Large intestine (tissue), 3 donors: Measurements from ENCODE around the gene BABAM2. TPM values are rescaled to one million over a fixed set of nuclear protein-coding genes. Genes with fewer than 3 reads are reported as not detected.

Experiments used
- DNase-seq, 2 donors: peaks; one replicate each; pipeline versions ENCODE4 v3.0.0 to v3.0.0-alpha.2; 2013
- H3K27ac ChIP-seq: one replicate; pipeline ENCODE4 v1.5.1; 2013; ENCODE audit warnings: low read length
- H3K27me3 ChIP-seq: 2 replicates; pipeline ENCODE4 v1.6.1; 2013; ENCODE audit warnings: low read length; ENCODE audit not compliant: control insufficient read depth, insufficient read depth
- H3K36me3 ChIP-seq: 2 replicates; pipeline ENCODE4 v1.6.1; 2013; ENCODE audit warnings: low read length; ENCODE audit not compliant: control insufficient read depth, insufficient read depth
- H3K4me1 ChIP-seq: one replicate; pipeline ENCODE4 v1.6.1; 2013; ENCODE audit warnings: low read length; ENCODE audit not compliant: control insufficient read depth, insufficient read depth
- H3K4me3 ChIP-seq: one replicate; pipeline ENCODE4 v1.5.1; 2013; ENCODE audit warnings: low read length
- H3K9me3 ChIP-seq: one replicate; pipeline ENCODE4 v1.6.1; 2013; ENCODE audit warnings: mild to moderate bottlenecking, low read depth, low read length, moderate library complexity; ENCODE audit not compliant: control insufficient read depth
- WGBS: methylation state at CpG from one replicate; pipeline ENCODE4 v1.1.5; 2013; ENCODE audit warnings: low lambda C conversion rate; ENCODE audit not compliant: insufficient coverage; 5-methylcytosine and 5-hydroxymethylcytosine counted together
- polyA plus RNA-seq: library from polyadenylated mRNA; unstranded; fragments of 120-200 nt; gene quantifications from one replicate; pipeline ENCODE4 v1.2.1, GENCODE V29; 2013

Gene BABAM2
- polyA plus RNA-seq, 1 donor, result 32.0 TPM

DNA sequence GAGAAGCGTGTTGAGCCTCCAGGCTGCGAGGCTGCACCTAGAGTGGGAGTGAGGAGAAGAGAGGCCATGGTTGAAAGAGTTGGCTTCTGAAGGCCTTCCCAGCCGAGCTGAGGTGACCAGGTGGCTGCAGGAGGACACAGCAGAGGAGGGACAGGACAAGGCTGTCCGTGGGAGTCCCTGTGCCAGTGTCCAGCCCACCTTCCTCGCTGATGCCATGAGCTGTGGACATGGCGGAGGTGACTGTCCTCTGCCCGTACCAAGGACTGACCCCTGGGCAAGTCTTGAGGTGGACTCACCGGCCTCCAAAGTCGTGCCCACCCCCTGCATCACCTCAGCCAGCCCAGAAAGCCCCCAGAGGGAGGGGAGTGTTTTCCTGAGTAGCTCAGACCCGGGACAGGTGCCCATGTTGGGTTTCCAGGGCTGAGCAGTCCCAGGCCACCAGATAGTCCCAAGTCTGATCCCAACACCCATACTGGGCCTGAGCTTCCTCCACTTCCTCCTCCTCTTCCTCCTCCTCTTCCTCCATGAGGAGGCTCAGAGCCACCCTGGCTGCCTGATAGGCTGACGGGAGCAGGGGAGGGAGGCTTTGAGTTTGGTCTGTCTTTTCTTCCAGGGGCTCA is 459.1 kb downstream of the BABAM2 start:
- WGBS, result no CpG with 5 or more reads among the region's 11 CpGs
- DNase-seq, result no peak
- no peaks in the 10 kb centered on the region for H3K4me1 ChIP-seq
- no peaks in the 10 kb centered on the region for H3K36me3 ChIP-seq
- no peaks in the 10 kb centered on the region for H3K27me3 ChIP-seq
- H3K27ac ChIP-seq, result no peak overlapping the region
- H3K9me3 ChIP-seq, result no peaks in the 10 kb centered on the region
- no peak overlapping the region for H3K4me3 ChIP-seq

DNA sequence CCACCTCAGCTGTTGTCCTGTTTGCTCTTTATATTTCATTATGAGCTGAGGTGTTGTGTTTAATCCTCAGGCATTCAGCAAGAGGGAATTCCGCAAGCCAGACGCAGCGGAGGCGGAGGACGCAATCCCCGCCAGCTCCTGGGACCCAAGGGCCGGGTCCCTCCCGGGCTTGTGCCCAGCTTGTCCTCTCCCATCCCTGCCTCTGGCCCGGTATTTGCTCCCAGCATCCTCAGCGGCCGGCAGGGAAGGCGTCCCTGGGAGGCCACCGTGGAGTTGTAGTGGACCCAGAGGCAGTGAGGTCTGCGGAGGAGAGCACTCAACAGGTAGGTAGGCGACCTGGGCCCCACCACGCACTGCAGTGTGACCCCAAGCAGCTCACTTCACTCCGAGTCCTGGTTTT is 459.7 kb downstream of the BABAM2 start:
- no peaks in the 10 kb centered on the region for H3K27me3 ChIP-seq
- H3K4me3 ChIP-seq, result no peak overlapping the region
- no peak overlapping the region for H3K27ac ChIP-seq
- no peaks in the 10 kb centered on the region for H3K4me1 ChIP-seq
- H3K9me3 ChIP-seq, result no peaks in the 10 kb centered on the region
- no peak for DNase-seq
- H3K36me3 ChIP-seq, result no peaks in the 10 kb centered on the region
- WGBS, result no CpG with 5 or more reads among the region's 17 CpGs

DNA sequence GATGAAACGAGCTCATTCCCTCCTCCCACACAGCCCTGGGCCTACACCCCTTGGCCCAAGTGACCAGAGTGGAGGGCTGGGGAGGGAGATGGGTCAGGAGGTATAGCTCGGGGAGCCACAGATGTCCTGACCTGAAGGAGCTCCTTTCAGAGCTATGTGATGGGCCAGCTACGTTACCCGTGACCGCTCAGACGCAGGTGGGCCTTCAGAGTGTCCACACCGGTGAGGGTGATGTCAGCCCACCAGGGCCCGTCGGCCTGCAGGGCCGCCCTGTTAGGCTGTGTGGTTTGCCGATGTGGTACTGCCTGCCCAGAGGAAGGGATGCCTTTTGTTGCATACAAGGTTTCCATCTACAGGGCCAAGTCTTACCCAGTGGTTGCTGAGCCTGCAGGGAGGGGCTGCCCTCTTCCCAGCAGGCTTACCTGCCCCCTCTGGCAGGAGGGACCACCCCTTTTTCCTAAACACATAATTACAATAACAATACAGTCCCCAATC is 460.3 kb downstream of the BABAM2 start:
- Histone ChIP-seq H3K36me3 (no peaks in the 10 kb centered on the region), H3K4me3 (no peak overlapping the region), H3K9me3 (no peaks in the 10 kb centered on the region), H3K27me3 (no peaks in the 10 kb centered on the region), H3K4me1 (peaks cover 4% of the 10 kb centered on the region), H3K27ac (no peak overlapping the region)
- no peak for DNase-seq
- no CpG with 5 or more reads among the region's 11 CpGs for WGBS

DNA sequence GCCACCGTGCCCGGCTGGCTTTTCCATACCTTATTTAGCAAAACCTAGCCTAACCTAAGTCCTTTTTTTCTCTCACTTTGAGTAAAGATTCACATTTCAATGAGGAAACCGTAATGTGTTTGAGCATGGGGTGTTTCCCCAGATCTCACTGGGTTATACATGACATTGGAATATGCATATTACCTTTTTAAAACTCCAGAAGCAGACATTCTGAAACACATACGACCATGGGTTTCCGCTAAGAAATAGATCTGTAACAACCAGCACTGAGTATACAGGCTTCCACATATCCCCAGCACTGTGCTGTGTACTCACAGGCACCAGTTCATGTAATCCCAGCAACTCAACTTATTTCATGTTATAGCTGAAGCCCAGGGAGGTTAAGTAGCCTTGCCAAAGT is 461.1 kb downstream of the BABAM2 start:
- no peak for DNase-seq
- H3K27me3 ChIP-seq, result no peaks in the 10 kb centered on the region
- no CpG with 5 or more reads among the region's 5 CpGs for WGBS
- H3K9me3 ChIP-seq, result no peaks in the 10 kb centered on the region
- H3K36me3 ChIP-seq, result no peaks in the 10 kb centered on the region
- no peak overlapping the region for H3K27ac ChIP-seq
- H3K4me3 ChIP-seq, result no peak overlapping the region
- H3K4me1 ChIP-seq, result peaks cover 11% of the 10 kb centered on the region

DNA sequence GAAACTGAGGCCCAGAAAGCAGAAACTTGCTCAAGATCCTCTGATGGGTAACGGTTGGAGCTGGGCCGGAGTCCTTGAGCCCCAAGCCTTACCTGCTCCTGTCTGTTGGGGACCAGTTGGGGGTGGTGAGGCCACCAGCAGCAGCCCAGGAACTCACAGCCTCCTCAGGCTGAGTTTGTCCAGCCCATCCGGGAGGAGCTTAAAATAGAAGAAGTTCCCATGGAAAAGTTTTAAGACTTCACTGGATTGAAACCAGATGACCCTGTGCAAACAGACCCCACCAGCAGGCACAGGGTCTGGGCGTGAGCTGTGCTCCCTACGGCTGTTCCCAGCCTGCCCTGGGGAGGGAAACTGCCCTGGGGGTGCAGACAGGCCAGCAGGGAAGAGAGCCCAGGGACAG is 461.6 kb downstream of the BABAM2 start:
- Histone ChIP-seq H3K27ac (no peak overlapping the region), H3K4me3 (no peak overlapping the region), H3K27me3 (no peaks in the 10 kb centered on the region), H3K36me3 (no peaks in the 10 kb centered on the region), H3K4me1 (peaks cover 16% of the 10 kb centered on the region), H3K9me3 (no peaks in the 10 kb centered on the region)
- DNase-seq, result no peak
- WGBS, result no CpG with 5 or more reads among the region's 5 CpGs

DNA sequence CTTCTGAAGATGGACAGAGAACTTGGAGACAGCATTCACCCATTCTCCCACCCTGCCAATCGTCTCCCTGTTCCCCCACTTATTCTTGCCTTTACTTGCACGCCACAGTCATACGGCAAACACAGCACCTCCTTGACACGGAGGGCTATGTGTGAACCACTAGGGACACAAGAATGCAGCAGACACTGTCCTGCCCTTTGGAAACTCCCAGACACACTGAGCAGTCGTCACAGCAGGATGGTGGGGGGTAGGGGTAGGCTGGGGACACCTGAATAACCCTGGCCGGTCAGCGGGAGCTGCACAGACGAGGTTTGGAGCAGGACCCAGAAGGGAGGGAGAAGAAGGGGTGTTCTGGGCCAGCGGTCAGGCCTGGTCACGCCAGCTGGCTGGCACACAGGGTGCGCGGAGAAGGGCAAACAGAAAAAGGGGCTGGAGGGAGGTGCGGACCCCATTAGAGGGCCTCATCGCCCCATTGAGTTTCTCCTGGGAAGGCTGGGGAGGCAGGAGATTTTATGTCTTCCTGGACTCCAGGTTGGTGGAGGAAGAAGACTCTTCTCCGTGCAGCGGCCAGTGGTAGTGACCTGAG is 462.2 kb downstream of the BABAM2 start:
- Histone ChIP-seq H3K27ac (no peak overlapping the region), H3K4me3 (no peak overlapping the region), H3K4me1 (peaks cover 17% of the 10 kb centered on the region), H3K36me3 (no peaks in the 10 kb centered on the region), H3K27me3 (no peaks in the 10 kb centered on the region), H3K9me3 (no peaks in the 10 kb centered on the region)
- no peak for DNase-seq
- WGBS, result 95% methylated on average over 3 of the region's 16 CpGs

DNA sequence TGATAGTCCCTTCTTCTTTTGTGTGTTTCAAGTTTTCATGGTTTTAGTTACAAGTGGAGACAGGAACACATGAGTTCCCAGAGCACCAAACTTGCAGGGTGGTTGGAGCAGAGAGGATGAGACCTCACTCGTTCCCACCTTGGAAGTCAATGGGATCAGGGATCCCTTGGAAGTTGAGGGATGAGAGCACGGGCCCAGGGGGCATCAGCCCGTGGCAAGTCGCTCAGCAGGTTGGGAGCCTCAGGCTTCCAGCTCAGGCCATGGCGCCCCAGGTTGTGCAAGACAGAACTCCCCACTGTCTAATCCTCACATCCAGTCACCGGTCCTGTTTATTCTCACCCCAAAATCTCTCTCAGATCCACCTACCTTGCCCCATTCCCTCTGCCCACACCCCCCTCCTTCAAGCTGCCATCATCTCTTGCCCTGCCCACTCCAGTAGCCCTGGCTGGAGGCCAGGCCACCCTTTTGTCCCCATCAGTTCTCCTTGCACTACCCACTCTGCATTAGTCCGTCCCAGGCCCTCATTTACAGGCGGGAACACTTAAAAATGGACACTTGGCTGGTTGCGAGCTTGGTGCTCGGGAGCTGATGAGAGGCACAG is 464.5 kb downstream of the BABAM2 start:
- H3K4me1 ChIP-seq, result peaks cover 30% of the 10 kb centered on the region
- 94% methylated on average over 3 of the region's 10 CpGs for WGBS
- no peak overlapping the region for H3K4me3 ChIP-seq
- H3K9me3 ChIP-seq, result peaks cover 4% of the 10 kb centered on the region
- no peak overlapping the region for H3K27ac ChIP-seq
- H3K27me3 ChIP-seq, result no peaks in the 10 kb centered on the region
- DNase-seq, result no peak
- no peaks in the 10 kb centered on the region for H3K36me3 ChIP-seq

DNA sequence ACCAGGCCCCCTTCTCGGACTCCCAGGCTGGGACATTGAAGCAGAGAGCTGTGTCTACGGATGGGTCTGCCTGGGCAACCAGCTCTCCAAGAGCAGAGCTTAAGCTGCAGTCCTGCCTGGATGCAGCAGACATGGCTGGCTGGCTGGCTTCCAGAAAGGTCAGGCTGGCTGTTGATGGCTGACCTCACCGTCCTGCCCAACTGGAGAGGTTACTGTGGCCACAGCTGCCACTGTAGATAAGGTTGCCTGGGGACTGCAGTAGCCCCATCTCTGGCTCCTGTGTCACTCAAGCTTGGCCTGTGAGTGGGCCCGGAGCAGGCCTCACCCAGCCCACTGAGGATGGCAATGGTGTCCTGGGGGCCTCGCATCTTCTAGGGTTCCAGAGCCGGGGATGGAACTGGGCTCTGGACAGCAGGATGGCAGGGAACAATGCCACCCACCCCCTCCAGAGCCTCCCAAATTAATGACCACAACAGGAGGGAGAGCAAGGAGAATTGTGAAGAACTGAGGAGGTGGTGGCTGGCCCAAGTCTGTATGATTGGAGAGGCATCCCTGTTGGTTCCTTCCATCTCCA is 465.1 kb downstream of the BABAM2 start:
- Histone ChIP-seq H3K27me3 (no peaks in the 10 kb centered on the region), H3K9me3 (peaks cover 4% of the 10 kb centered on the region), H3K36me3 (no peaks in the 10 kb centered on the region), H3K4me3 (no peak overlapping the region), H3K27ac (peak overlapping the region; percentile 41), H3K4me1 (peaks cover 30% of the 10 kb centered on the region)
- DNase-seq, result no peak
- no CpG with 5 or more reads among the region's 6 CpGs for WGBS

DNA sequence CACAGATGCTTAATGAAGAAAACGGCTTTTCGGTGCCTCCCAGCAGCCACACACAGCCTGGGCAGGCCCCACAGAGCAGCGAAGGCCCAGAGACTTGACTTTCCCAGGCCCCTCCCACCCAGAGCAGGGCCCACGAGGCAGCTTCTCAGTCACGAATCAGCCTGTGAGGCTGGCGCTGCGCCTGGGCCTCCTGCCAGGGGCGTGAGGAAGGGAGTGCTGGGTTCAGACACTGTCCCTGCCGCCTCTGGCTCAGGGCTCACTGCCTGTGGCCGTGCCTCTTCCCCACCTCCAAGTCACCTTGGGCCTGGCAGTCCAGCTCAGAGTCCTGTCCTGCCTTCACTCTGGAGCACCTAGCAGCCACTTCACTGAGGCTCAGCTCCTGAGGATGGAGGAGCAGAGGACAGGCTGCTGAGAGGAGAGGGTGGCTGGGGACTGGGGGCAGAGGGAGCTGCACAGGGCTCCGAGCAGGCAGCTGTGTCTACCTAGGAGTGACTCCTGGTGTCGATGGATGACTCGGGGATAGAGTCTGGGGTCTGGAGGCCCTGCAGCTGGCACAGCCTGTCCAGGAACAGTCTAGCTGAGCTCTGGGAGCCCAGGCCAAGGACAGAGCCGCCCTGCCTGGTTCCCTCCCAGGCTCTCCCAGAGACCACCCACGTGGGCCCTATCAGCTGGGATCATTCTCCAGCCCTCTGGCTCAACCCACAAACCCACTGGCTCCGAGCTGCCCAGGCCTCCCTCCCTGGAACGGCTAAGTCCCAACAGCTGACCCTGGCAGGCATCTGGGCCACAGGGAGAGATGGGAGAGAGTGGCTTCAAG is 465.8 kb downstream of the BABAM2 start:
- no peaks in the 10 kb centered on the region for H3K36me3 ChIP-seq
- peaks cover 4% of the 10 kb centered on the region for H3K9me3 ChIP-seq
- DNase-seq, result peak; percentile 73 to 76
- no peak overlapping the region for H3K4me3 ChIP-seq
- WGBS, result no CpG with 5 or more reads among the region's 17 CpGs
- peak overlapping the region; percentile 41 for H3K27ac ChIP-seq
- peaks cover 30% of the 10 kb centered on the region for H3K4me1 ChIP-seq
- no peaks in the 10 kb centered on the region for H3K27me3 ChIP-seq

DNA sequence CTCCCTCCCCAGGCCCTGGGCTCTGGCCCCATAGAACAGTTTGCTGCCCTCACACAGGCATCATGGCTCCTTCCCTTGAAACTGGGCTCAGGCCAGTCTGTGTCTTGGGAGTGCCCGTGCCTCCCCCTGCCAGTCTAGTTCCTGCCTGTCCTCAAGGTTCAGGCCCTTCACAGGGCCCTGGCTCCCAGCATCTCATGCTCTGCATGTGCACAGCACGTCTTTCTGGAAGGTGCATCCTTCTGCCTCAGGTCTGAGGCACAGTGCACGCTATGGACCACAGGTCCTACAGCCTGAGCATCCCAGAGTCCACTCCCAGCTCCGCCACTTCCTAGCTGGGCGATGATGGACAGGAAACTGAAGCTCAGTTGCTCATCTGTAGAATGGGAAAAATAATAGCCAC is 466.5 kb downstream of the BABAM2 start:
- Histone ChIP-seq H3K9me3 (peaks cover 4% of the 10 kb centered on the region), H3K4me3 (no peak overlapping the region), H3K27ac (no peak overlapping the region), H3K4me1 (peaks cover 30% of the 10 kb centered on the region), H3K27me3 (no peaks in the 10 kb centered on the region), H3K36me3 (no peaks in the 10 kb centered on the region)
- WGBS, result no CpG with 5 or more reads among the region's 5 CpGs
- no peak for DNase-seq
